HG03460 (cell line): ENCODE results near the gene ARRDC2.
"Not testable (repeated sequence)": the region's sequence is repeated elsewhere in the genome, so short reads cannot be mapped to it uniquely, and the experiment has no call there.

Experiments
- ATAC-seq: cut with Tn5 transposase; IDR thresholded peaks from one replicate; pipeline ENCODE4 v1.9.1; 2021; ENCODE audit not compliant: unreplicated experiment

Gene ARRDC2

DNA sequence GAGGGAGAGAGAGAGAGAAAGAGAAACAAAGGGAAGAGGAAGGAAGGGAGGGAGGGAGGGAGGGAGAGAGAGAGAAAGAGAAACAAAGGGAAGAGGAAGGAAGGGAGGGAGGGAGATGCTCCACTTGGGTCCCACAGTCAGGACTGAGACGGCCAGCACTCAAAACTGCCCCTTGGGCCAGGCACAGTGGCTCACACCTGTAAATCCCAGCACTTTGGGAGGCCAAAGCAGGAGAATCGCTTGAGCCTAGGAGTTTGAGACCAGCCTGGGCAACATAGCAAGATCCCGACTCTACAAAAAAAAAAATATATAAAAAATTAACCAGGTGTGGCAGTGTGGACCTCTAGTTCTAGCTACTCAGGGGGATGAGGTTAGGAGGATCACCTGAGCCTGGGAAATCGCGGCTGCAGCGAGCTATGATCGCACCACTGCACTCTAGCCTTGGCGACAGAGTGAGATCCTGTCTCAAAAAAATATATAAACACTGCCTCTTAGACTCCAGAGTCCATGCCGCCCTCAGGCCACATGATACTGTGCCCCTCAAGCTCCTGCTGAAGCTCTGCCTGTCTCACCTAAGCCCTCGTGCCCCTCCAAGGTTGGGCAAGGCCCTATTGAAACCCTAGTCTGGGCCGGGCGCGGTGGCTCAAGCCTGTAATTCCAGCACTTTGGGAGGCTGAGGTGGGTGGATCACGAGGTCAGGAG lies 8.4 kb downstream of the ARRDC2 start:
- ATAC-seq = no peak

DNA sequence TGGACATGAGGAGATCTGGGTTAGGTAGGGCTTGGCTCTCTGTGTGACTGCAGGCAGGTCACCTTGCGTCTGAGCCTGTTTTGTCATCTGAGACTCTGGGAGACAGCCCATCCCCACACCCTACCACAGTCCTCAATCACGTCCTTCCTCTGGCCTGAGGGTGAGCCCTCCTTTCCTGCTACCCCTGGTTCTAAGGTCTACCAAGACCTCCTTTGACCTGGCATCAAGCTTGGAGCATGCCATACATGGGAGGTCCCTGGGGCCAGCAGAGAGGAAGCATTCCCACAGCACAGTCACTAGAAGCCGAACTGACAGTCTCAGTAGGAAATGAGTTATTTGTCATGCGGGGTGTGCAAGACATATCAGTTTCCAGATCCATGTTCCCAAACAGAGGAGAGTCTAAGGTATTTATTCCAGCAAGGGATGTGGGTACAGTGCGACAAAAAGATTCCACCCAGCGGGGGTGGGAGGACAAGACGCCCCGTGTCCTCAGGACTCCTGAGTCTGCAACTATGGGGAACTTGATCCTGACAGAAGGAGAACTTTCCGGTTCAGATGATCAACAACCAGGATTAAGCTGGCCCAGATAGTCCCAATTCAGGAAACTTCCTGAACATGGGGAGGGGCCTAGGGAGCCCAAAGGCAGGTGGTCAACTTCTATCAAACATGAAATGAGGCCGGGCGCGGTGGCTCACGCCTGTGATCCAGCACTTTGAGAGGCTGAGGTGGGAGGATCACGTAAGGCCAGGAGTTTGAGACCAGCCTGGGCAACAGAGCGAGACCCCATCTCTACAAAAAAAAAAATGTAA lies 9.5 kb downstream of the ARRDC2 start:
- no peak for ATAC-seq

DNA sequence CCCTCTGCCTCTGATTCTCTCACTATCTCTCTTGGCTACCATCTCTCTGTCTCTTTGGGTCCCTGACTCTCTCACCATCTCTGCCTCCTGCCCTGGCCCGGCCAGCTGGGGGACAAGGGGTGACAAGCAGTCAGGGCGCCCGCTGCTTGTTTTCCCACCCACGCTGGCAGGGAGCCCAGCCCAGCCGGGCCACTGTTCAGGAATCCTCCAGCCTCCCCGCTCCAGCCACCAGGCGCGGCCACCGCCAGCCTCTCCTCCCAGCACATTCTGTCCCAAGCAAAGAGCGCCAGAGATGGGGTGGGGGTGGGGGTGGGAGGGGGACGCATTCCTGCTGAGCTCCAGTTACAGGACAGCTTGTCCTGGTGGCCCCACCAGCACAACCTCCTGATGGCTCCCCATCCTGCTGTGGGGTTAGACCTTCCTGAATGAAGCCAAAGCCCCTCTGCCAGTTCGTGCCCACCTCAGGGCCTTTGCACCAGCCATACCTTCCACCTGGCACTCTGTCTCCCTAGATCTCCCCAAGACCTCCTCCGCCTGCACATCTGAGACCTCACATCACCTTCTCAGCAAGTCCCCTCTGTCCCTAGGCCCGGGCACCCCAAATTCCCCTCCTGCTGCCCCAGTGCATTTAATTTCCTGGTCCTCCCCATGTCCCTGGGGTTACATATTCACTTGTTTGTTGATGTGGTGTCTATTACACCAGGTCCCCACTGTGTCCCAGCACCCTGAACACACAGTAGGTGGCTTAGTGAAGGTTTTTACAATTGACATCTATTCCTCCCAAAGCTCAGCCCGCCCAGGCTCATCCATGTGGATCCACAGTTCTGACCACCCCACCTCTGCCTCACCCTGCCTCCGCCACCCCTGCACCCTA lies 12.5 kb downstream of the ARRDC2 start:
- ATAC-seq = no peak

DNA sequence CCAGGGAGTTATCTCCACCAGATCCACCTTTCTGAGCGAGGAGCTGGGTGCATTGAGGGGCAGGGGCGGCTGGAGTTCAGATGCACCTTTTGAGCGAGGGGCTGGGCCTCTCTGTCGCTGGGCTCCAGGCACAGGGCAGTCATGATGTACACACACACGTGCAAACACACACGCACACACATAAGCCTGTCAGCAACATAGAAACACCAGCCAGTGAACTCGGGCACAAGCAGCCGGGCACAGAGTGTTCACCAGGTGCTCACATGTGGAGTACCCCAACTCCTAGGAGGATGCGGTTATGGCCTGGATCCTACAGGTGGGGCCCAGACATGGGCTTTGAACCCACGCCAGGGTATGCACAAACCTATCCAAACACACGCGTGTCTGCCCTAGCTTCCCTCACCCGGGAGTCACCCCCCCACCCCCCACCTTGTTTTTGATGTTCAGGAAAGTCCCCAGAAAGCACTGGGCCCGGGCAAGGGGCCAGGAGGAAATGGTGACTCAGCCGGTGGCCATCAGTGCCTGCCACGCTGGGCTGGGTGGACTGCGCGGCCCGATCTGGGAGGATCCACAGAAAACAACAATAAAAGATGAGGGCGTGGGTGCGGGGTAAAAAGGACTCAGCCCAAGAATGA lies 13.3 kb downstream of the ARRDC2 start:
- ATAC-seq = no peak

DNA sequence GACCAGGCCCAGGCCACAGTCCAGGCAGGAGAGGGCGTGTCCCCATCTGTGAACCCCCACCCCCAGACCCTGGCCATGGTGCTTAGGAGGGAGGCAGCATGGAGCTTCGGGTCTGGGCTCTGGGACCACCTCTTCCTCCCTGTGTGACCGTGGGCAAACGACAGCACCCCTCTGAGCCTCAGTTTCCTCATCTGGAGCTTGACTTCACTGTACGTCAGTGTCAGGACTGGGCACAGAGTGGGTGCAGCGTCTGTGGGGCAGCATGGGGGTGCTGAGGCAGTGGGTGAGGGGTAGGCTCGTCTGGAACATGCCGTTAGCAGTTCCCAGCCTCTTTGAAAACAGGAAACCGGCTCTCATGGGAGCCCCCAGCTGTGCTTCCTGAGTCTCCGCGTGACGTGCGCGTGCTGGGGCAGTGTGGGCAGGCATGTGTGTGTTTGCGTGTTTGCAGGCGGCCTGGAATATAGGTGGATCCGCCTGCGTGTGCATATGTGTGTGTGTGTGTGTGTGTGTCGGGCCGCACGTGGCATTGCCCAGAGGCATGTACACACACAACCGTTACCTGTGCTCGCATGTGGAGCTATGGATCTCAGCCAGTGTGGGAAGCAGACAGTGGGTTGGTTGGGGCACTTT lies 15.8 kb downstream of the ARRDC2 start:
- ATAC-seq = no peak

DNA sequence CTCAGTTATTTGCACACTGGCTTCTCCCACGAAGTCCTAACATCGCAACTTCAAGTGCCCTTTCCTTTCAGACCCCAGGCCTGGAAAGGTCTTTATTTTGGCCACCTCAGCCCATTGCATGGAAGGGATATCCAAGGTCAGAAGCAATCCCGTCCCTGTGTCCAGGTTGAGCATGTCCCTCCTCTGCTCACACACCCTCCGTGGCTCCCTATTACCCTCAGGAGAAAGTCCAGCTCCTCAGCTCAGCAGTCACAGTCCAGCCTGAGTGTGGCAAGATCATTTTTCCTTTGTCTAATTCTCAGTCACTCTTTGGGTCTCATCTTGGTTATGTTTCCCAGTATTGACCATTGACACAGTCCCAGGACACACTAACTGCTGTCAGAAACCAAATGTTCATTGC lies 19.2 kb downstream of the ARRDC2 start:
- no peak for ATAC-seq

DNA sequence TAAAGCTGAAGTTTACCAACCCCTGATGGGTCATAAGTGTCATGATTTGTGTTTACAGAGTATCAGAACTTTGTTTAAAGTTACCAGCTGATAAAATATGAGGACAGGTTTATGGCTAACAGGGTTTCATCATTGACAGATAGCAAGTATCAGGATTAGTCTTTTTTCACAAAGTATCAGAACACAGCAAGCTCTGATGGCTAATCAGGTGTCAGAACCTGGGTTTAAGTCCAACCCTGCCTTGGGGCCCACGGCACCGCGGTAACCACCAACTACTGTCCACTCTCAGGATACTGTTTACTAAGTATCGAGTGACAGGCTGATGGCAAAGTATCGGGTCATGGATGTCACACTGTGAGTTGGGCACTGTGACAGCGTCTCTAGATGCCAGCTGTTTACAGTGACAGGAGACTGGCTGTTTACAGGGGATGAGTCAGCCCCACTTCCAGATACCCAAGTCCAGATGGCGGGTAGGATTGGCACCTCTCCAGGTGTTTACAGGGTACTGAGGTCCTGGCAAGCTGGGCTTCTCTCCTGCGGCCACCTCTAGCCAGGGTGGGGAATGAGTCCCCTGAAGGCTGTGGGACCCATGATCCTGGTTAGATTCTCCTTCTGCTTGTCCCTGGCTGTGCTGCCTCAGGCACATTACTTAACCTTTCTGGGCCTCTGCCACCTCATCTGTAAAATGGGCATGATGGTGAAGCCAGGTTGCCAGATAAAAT lies 21.8 kb downstream of the ARRDC2 start:
- no peak for ATAC-seq

DNA sequence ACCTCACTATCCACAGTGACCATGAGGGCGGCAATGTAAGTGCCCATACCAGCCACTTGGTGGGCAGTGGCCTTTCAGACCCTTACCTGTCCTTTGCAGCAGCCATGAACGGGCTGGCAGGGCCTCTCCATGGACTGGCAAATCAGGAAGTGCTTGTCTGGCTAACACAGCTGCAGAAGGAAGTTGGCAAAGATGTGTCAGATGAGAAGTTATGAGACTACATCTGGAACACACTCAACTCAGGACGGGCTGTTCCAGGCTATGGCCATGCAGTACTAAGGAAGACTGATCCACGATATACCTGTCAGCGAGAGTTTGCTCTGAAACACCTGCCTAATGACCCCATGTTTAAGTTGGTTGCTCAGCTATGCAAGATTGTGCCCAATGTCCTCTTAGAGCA lies 23.4 kb downstream of the ARRDC2 start:
- ATAC-seq = not testable (repeated sequence)

DNA sequence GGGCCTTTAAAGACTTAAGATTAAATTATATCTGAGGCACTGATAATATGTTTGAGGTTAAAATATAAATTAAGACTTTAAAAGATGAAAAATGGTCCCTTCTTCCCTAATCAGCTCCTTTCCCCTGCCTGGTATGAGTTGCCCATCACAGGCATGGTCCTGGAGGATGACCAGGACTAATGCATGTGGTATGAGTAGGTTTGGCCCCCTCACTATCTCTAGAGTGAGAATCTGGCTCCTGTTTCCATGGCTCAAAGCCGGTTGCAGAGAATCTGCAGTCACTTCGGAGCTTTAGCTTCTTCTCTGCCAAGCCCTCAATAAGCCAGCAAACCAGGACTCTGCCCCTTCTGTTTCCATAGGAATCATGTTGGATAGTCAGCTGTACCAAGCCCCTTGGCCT lies 24.1 kb downstream of the ARRDC2 start:
- not testable (repeated sequence) for ATAC-seq

DNA sequence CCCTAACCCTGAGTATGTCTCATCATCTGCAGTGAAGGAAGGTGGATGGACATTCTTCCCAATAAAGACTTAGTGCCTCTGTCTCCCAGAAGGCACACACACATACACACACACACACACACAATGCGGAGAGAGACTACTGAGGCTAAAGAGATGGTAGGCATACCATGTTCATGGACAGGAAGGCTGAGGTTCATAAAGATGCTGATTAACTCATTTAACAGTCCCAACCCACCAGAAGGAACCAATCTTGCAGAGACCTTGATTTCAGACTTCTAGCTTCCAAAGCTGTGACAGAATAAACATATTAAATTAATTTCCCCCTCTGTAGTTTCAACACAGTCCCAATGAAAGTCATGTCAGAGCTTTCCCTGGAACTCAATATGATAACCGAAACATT lies 33.1 kb downstream of the ARRDC2 start:
- no peak for ATAC-seq

DNA sequence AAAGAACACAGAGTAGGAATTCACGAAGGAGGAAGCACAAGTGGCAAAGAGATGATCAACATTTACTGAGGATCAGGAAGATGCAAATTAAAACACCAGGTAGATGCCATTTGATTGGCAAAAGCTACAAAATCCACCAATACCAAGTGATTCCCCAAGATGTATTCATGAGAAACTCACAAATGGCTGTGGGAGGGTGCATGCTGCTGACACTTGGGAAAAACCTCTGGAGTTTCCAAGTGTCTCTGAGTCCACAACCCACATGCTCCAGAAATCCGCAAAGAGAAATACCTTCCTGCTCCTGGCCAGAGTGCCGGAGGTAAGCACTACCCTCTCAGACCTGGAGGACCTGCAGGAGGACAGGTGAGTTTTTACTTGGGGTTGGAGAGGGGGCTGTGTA lies 35.7 kb downstream of the ARRDC2 start:
- no peak for ATAC-seq

DNA sequence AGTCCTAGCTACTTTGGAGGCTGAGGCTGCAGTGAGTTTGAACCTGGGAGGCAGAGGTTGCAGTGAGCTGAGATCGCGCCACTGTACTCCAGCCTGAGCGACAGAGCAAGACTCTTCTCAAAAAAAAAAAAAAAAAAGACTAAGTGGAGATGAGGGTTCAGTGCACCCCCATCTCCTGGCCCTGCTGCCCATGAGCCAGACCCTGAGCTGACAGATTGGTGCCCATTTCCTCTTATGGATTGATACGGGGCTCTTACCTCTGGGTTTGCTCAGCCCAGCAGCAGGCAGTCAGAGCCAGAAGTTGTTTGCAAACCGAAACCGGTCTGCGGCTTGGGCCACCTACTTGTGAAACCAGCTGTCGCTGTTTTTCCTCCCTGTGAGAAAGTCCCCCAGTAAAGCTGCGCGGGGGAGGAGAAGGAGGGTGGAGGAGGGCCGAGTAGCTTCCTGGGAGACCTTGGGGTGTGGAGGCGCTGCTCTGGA lies 36.9 kb downstream of the ARRDC2 start:
- peak; percentile 87 for ATAC-seq

DNA sequence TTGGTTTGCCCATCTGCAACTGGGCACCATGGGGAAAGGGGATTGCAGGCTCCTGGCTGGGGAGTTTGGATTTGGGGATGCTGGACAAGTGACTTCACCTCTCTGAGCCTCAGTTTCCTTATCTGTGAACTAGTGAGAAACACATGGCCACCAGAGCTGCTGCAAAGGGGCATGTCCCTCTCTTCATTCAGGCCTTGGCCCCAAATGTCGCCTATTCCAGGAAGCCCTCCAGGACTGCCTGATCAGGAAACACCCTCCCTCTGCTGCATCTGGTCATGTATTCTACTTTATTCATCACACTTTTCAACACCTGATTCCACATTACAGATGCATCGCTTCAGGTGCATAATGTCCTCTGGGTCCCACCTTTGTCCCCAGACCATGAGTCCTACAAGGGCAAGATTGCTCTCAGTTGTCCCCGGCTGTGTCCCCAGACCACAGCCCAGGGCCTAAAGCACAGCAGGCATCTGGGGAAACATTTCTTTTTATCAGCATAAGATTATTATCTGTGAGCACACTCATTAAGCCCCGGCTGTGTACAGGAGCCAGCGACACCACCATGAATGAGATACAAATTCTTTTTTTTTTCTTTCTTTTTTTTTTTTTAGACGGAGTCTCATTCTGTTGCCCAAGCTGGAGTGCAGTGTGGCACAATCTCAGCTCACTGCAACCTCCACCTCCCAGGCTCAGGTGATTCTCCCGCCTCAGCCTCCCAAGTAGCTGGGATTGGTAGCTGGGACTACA lies 37.5 kb downstream of the ARRDC2 start:
- no peak for ATAC-seq

DNA sequence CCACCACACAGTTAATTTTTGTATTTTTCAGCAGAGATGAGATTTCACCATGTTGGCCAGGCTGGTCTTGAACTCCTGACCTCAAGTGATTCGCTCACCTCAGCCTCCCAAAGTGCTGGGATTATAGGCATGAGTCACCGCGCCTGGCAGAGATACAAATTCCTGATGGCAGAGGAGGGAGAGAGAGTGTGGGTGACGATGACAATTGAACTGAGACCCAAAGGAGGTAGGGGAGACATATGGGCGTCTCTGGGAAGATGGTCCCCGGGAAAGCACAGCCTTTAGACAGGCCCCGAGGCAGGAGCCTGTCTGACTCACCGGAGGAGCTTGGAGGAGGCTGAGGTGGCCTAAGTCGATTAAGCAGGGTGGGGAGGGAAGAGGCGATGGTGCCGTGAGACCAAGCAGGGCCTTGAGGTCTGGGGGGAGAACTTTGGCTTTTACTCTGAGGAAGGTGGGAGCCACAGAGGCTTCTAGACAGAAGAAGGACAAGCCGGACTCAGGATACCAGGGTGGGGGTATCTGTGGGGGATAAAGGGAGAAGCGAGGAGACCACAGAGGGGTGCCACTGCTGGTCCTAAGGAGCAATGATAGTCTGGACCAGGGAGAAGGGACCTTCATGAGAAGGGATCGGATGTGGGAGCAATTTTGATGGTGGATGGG lies 38.2 kb downstream of the ARRDC2 start:
- ATAC-seq = no peak

DNA sequence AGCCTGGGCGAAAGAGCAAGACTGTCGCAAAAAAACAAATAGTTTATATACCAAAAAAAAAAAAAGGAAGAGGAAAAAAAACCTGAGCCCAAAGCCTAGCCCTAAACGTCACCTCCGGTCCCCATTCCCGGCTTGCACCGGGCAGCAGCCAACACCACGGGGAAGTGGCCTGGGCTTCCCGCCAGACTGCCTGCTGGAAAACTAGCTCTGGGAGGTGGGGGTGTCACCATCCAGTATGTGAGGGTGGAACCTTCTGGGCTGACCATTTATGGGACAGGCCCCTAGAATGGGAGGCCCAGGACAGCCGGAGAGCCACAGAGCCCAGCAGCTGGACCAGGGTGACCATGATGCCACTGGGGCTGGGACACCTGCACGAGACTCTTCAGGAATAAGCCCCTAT lies 41.4 kb downstream of the ARRDC2 start:
- no peak for ATAC-seq

DNA sequence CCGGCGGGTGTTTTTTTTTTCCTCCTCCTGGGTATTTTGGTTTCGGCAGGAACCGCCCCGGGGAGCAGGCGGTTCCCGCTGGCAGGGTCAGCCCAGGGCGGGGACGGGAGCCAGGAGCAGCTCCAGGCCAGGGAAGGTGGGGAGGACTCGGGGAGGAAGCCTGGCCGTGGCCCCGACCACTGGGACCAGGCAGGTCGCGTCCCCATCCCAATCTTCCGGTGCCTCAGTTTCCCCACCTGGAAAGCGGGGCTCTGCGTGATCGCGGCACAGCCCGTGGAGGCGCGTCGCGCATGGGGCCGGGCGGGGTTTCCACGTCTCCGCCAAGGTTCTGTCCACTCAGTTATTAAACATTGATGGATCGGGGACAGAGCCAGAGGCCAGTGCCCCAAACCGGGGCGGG lies 43.9 kb downstream of the ARRDC2 start:
- ATAC-seq = no peak

DNA sequence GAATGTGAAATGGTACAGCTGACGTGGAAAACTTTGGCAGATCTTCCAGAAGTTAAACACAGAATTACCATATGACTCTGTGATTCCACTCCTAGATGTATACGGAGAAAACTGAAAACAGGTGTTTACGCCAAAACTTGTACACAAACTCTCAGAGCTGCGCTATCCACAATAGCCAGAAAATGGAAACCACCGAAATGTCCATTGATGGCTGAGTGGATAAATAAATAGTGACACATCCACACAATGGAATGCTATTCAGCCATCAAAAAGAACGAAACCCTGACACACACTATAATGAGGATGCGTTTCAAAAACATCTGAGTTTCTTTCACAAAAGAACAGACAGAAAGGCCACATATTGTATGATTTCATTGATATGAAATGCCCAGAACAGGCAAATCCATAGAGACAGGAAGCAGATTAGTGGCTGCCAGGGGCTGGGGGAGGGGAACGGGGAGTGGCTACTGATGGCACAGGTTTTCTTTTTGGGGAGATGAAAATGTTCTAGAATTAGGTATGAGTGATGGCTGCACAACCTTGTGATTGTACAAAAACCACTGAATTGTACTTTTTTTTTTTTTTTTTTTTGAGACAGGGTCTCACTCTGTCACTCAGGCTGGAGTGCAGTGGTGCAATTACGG lies 45.7 kb downstream of the ARRDC2 start:
- ATAC-seq = no peak

DNA sequence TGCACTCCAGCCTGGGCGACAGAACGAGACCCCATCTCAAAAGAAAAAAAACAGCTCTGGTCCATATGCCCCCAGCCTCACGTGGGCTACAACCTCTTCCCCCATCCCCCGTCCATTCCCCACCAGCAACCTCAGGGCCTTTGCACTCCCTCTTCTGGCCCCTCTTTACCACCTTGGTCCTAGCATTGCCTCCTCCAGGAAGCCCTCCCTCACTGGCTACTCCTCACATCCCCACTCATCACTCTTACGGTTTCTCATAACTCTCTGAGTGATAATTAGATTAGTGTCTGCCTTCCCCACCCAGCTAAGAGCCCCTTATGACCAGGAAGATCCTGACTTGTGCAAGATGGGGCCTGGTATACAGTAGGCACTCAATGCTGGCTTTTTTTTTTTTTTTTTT lies 48.0 kb downstream of the ARRDC2 start:
- no peak for ATAC-seq
